Measurements from ENCODE around the gene GBP7.

The GBP7 gene

GRCh38 chr1:89121641-89122040 is 54.2 kb downstream of the GBP7 start:
- DNase-seq = no peak

GRCh38 chr1:89114662-89115061 is 61.1 kb downstream of the GBP7 start:
- DNase-seq = no peak

GRCh38 chr1:89112871-89113613 is 62.8 kb downstream of the GBP7 start:
- peak in 2 of 51 donors; percentile 4 to 7 for DNase-seq

GRCh38 chr1:89104687-89105086 is 71.1 kb downstream of the GBP7 start:
- DNase-seq = no peak

- DNase-seq = no peak
Observed at GRCh38 chr1:89104147-89104546, 71.7 kb downstream of the GBP7 start.

GRCh38 chr1:89102021-89102420 is 73.8 kb downstream of the GBP7 start:
- DNase-seq = no peak

GRCh38 chr1:89100412-89100811 is 75.4 kb downstream of the GBP7 start:
- no peak for DNase-seq

GRCh38 chr1:89098857-89099256 is 76.9 kb downstream of the GBP7 start:
- no peak for DNase-seq

GRCh38 chr1:89095737-89096136 is 80.1 kb downstream of the GBP7 start:
- no peak for DNase-seq

GRCh38 chr1:89089962-89090361 is 85.8 kb downstream of the GBP7 start:
- DNase-seq = no peak

- no peak for DNase-seq
Observed at GRCh38 chr1:89088572-89088971, 87.2 kb downstream of the GBP7 start.

- no peak for DNase-seq
Observed at GRCh38 chr1:89087241-89087640, 88.6 kb downstream of the GBP7 start.

GRCh38 chr1:89085781-89086180 is 90.0 kb downstream of the GBP7 start:
- DNase-seq = peak in 5 of 51 donors; percentile 3 to 29 (median 13)
